NCI-H748 (cell line): ENCODE results near the gene SYP.
"Not testable (repeated sequence)": the region's sequence is repeated elsewhere in the genome, so short reads cannot be mapped to it uniquely, and the experiment has no call there.

Experiments used
- DNase-seq: peaks from one replicate; lab custom pipeline; 2025; ENCODE audit not compliant: unreplicated experiment; lab: John Stamatoyannopoulos, UW

The SYP gene

GRCh38 chrX:49171752-49172279, 28.2 kb downstream of the SYP start, which contains the start of gene PLP2:
PLP2 (plus strand) TSS chrX:49171898; CDS start chrX:49172001, 103 bp downstream.
- peak; percentile 53 for DNase-seq

GRCh38 chrX:49167740-49168108, 32.3 kb downstream of the SYP start:
- DNase-seq, result no peak

- peak; percentile 48 for DNase-seq
Measured at GRCh38 chrX:49166914-49167739, 32.9 kb downstream of the SYP start.

GRCh38 chrX:49165901-49166881, 33.8 kb downstream of the SYP start:
- peak; percentile 97 for DNase-seq

GRCh38 chrX:49164589-49165360, 35.2 kb downstream of the SYP start:
- DNase-seq, result no peak

GRCh38 chrX:49163555-49164419, 36.2 kb downstream of the SYP start:
- DNase-seq, result peak; percentile 81

GRCh38 chrX:49162620-49163019, 37.4 kb downstream of the SYP start, which contains the start of gene MAGIX:
MAGIX (plus strand) TSS chrX:49162758; CDS start chrX:49162890, 132 bp downstream.
- no peak for DNase-seq

- no peak for DNase-seq
Measured at GRCh38 chrX:49161632-49162031, 38.4 kb downstream of the SYP start.

- DNase-seq, result no peak
Measured at GRCh38 chrX:49160908-49161307, 39.1 kb downstream of the SYP start.

- DNase-seq, result no peak
Measured at GRCh38 chrX:49157194-49157593, 42.8 kb downstream of the SYP start.

GRCh38 chrX:49155900-49156837, 43.8 kb downstream of the SYP start:
- peak; percentile 88 for DNase-seq

- peak; percentile 61 for DNase-seq
Measured at GRCh38 chrX:49155243-49155899, 44.6 kb downstream of the SYP start.

GRCh38 chrX:49153467-49153866, 46.5 kb downstream of the SYP start:
- DNase-seq, result no peak

- not testable (repeated sequence) for DNase-seq
Measured at GRCh38 chrX:49149291-49149690, 50.7 kb downstream of the SYP start.

GRCh38 chrX:49148390-49149100, 51.4 kb downstream of the SYP start:
- DNase-seq, result not testable (repeated sequence)

- DNase-seq, result no peak
Measured at GRCh38 chrX:49147936-49148335, 52.1 kb downstream of the SYP start.

GRCh38 chrX:49147282-49147681, 52.7 kb downstream of the SYP start:
- no peak for DNase-seq
